ENCODE data around the gene IGSF3. TPM values are rescaled to one million over a fixed set of nuclear protein-coding genes. Genes with fewer than 3 reads are reported as not detected.

IGSF3 gene
- polyA plus RNA-seq, 1 experiment: 0.06 TPM

GRCh38 chr1:116677474-116678062 is 10.0 kb upstream of the IGSF3 start:
- ChIA-PET CTCF (interaction anchor here (0.6 to 0.7 kb wide), 2 partner anchors 256 to 451 kb away, joined by 4 to 8 read pairs; no protein-coding TSS in a partner anchor), POLR2A (no interaction called here)

GRCh38 chr1:116676291-116676690 is 8.8 kb upstream of the IGSF3 start:
- ChIA-PET CTCF (no interaction called here), POLR2A (no interaction called here)
- H3K27me3 ChIP-seq (ENCODE audit: control insufficient read depth, insufficient read depth, low read length): no peaks in the 10 kb centered on the region
- H3K4me3 ChIP-seq (ENCODE audit: low read depth, low read length): no peak overlapping the region
- DNase-seq (ENCODE audit: low read depth, low spot score): no peak
- H3K9me3 ChIP-seq (ENCODE audit: control insufficient read depth, insufficient read depth, low read length): no peaks in the 10 kb centered on the region
- TF ChIP-seq, protein P1, sequence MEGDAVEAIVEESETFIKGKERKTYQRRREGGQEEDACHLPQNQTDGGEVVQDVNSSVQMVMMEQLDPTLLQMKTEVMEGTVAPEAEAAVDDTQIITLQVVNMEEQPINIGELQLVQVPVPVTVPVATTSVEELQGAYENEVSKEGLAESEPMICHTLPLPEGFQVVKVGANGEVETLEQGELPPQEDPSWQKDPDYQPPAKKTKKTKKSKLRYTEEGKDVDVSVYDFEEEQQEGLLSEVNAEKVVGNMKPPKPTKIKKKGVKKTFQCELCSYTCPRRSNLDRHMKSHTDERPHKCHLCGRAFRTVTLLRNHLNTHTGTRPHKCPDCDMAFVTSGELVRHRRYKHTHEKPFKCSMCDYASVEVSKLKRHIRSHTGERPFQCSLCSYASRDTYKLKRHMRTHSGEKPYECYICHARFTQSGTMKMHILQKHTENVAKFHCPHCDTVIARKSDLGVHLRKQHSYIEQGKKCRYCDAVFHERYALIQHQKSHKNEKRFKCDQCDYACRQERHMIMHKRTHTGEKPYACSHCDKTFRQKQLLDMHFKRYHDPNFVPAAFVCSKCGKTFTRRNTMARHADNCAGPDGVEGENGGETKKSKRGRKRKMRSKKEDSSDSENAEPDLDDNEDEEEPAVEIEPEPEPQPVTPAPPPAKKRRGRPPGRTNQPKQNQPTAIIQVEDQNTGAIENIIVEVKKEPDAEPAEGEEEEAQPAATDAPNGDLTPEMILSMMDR (IDR thresholded peaks at IDR 0.05; ENCODE audit: low read depth, low read length): no peak
- no peak overlapping the region for H3K27ac ChIP-seq (ENCODE audit: low read depth, low read length)

More at GRCh38 chr1:116677474-116678062, 10.0 kb upstream of the IGSF3 start:
- H3K4me3 ChIP-seq (ENCODE audit: low read depth, low read length): no peak overlapping the region
- TF ChIP-seq, protein P1 (IDR thresholded peaks at IDR 0.05; ENCODE audit: low read depth, low read length): no peak
- H3K27me3 ChIP-seq (ENCODE audit: control insufficient read depth, insufficient read depth, low read length): no peaks in the 10 kb centered on the region
- no peak overlapping the region for H3K27ac ChIP-seq (ENCODE audit: low read depth, low read length)
- no peak for DNase-seq (ENCODE audit: low read depth, low spot score)
- H3K9me3 ChIP-seq (ENCODE audit: control insufficient read depth, insufficient read depth, low read length): no peaks in the 10 kb centered on the region

DNA sequence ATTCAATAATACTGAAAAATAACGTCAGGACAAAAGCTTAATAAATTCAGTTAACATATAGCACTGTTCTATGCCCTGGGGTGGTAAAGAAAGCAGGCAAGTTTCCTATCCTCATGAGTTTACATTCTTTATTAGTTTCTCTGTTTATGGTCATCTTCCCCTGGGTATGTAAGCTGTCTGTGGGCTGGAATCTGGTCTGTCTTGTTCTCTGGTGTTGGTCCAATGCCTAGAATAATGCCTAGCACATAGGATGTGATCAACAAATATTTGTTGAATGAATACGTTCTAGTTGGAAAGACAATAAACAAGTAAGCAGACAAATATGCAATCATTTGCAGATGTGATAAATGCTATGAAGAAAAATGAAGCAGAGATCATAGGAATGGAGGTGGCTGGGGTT is 7.2 kb upstream of the IGSF3 start:
- no peak for DNase-seq (ENCODE audit: low read depth, low spot score)
- no peak overlapping the region for H3K4me3 ChIP-seq (ENCODE audit: low read depth, low read length)
- CTCF ChIA-PET: no interaction called here
- H3K27me3 ChIP-seq (ENCODE audit: control insufficient read depth, insufficient read depth, low read length): no peaks in the 10 kb centered on the region
- TF ChIP-seq, protein P1 (IDR thresholded peaks at IDR 0.05; ENCODE audit: low read depth, low read length): no peak
- H3K27ac ChIP-seq (ENCODE audit: low read depth, low read length): no peak overlapping the region
- H3K9me3 ChIP-seq (ENCODE audit: control insufficient read depth, insufficient read depth, low read length): no peaks in the 10 kb centered on the region
- POLR2A ChIA-PET: no interaction called here

DNA sequence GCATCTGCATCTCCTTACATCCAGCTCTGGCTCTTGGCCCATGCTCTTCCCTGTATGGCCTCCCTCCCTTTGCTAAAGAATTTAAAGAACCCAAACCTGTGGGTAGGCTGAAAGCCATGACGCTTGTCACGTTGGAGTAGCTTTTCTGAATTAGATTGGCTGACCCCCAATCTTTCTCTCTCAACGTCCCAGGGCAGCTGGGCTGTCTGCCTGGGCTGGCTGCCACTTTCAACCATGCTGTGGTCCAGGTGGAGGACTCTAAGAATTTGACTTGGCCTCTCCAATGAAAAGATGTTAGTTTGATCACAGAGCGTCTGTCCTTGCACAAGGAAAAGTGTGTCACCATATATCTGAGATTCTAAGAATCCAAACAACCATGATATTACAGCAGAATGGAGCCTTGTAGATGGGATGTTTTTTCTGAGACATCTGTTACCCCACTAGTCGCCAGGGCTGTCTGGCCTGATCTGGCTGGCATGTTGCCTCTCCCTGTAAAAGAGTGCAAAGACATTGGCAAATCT is 6.5 kb upstream of the IGSF3 start:
- no peaks in the 10 kb centered on the region for H3K9me3 ChIP-seq (ENCODE audit: control insufficient read depth, insufficient read depth, low read length)
- TF ChIP-seq, protein P1 (IDR thresholded peaks at IDR 0.05; ENCODE audit: low read depth, low read length): no peak
- CTCF ChIA-PET: no interaction called here
- POLR2A ChIA-PET: no interaction called here
- no peak for DNase-seq (ENCODE audit: low read depth, low spot score)
- H3K27ac ChIP-seq (ENCODE audit: low read depth, low read length): no peak overlapping the region
- H3K4me3 ChIP-seq (ENCODE audit: low read depth, low read length): no peak overlapping the region
- H3K27me3 ChIP-seq (ENCODE audit: control insufficient read depth, insufficient read depth, low read length): no peaks in the 10 kb centered on the region

DNA sequence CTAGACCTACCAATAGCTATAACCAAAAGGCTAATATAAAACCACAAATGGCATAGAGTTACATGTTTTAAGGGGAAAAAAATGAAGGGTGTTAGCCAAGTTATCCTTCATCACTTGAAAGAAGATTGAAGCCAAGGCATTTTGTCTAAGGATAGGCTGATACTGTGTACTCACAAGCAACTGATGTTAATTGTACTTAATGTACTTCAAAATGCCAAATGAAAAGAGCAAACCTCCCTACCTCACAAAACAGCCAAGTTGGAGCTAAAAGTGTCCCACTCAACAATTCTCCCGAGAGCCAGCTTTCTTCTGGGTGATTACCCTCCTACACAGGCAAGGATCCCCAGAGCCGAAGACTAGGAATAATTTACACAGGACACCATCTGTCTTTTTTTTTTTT is 4.4 kb upstream of the IGSF3 start:
- Histone ChIP-seq H3K4me3 (ENCODE audit: low read depth, low read length) (no peak overlapping the region), H3K27ac (ENCODE audit: low read depth, low read length) (no peak overlapping the region), H3K27me3 (ENCODE audit: control insufficient read depth, insufficient read depth, low read length) (peaks cover 6% of the 10 kb centered on the region), H3K9me3 (ENCODE audit: control insufficient read depth, insufficient read depth, low read length) (no peaks in the 10 kb centered on the region)
- TF ChIP-seq, protein P1 (IDR thresholded peaks at IDR 0.05; ENCODE audit: low read depth, low read length): no peak
- ChIA-PET CTCF (interaction anchor here (0.7 to 2.4 kb wide), 2 partner anchors 97 to 626 kb away, joined by 3 to 12 read pairs; no protein-coding TSS in a partner anchor), POLR2A (no interaction called here)
- no peak for DNase-seq (ENCODE audit: low read depth, low spot score)

Data from AG04450 (cell line).